ENCODE results near the gene NECAB3.

NECAB3 gene

DNA sequence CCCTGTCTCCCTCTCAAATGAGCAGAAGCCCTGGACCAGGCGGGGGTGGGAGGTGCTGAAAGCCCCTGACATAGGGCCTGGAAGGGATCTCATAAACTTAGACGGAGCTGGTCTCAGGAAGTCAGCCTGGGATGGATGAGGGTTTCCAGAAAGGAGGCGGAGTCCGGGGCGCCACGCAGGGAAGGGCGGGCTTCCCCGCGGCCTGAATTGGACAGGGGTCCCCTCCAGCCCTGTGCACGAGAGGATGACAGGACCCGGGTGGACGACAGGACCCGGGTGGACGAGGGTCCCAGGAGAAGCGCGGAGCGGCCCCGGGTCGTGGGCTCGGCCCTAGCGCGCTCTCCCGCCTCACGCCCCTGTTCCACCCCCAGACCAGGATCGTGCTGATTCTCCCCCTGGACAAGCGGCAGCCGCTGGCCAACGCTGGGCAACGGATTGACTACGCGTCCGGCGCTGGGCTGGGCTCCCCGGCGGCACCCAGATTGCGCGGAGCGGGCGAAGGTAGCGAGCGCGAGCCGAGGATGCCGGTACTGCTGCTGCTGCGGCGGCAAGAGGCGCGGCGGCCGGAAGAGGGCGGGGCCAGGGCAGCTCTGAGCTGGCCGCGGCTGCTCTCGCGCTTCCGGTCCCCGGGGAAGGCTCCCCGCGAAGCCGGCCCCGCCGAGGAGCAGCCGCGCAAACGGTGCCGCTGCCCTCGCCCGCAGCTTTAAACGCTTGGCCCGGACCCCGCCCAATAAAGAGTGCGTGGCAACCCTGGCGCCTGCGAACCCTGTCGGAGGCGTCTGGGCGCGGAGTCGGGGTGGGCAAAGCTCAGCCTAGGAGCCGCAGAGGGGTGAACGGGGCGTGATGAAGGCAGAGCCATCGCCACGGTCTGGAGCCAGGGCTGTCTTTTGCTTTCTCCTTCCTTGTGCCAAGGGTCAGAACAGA, 10.8 kb downstream of the NECAB3 start:
- peak overlapping the region; percentile 74 for H3K4me3 ChIP-seq (replicated peaks; ENCODE audit: insufficient read depth, low read length)
- DNase-seq (ENCODE audit: low read depth in 1 of 2, low spot score in 1 of 2) = peak; percentile 70 to 79
- TF ChIP-seq, protein P1, sequence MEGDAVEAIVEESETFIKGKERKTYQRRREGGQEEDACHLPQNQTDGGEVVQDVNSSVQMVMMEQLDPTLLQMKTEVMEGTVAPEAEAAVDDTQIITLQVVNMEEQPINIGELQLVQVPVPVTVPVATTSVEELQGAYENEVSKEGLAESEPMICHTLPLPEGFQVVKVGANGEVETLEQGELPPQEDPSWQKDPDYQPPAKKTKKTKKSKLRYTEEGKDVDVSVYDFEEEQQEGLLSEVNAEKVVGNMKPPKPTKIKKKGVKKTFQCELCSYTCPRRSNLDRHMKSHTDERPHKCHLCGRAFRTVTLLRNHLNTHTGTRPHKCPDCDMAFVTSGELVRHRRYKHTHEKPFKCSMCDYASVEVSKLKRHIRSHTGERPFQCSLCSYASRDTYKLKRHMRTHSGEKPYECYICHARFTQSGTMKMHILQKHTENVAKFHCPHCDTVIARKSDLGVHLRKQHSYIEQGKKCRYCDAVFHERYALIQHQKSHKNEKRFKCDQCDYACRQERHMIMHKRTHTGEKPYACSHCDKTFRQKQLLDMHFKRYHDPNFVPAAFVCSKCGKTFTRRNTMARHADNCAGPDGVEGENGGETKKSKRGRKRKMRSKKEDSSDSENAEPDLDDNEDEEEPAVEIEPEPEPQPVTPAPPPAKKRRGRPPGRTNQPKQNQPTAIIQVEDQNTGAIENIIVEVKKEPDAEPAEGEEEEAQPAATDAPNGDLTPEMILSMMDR (IDR thresholded peaks at IDR 0.05; ENCODE audit: insufficient read depth, low read length) = no peak
- TF ChIP-seq POLR2AphosphoS5 (IDR thresholded peaks at IDR 0.05; ENCODE audit: low read depth) = peak; percentile 46; the same call in 1 of the 2 replicates
- no peak for TF ChIP-seq SPI1 (IDR thresholded peaks at IDR 0.05; ENCODE audit: borderline replicate concordance, low read depth)
- TF ChIP-seq, protein P2, sequence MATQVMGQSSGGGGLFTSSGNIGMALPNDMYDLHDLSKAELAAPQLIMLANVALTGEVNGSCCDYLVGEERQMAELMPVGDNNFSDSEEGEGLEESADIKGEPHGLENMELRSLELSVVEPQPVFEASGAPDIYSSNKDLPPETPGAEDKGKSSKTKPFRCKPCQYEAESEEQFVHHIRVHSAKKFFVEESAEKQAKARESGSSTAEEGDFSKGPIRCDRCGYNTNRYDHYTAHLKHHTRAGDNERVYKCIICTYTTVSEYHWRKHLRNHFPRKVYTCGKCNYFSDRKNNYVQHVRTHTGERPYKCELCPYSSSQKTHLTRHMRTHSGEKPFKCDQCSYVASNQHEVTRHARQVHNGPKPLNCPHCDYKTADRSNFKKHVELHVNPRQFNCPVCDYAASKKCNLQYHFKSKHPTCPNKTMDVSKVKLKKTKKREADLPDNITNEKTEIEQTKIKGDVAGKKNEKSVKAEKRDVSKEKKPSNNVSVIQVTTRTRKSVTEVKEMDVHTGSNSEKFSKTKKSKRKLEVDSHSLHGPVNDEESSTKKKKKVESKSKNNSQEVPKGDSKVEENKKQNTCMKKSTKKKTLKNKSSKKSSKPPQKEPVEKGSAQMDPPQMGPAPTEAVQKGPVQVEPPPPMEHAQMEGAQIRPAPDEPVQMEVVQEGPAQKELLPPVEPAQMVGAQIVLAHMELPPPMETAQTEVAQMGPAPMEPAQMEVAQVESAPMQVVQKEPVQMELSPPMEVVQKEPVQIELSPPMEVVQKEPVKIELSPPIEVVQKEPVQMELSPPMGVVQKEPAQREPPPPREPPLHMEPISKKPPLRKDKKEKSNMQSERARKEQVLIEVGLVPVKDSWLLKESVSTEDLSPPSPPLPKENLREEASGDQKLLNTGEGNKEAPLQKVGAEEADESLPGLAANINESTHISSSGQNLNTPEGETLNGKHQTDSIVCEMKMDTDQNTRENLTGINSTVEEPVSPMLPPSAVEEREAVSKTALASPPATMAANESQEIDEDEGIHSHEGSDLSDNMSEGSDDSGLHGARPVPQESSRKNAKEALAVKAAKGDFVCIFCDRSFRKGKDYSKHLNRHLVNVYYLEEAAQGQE (IDR thresholded peaks at IDR 0.05; ENCODE audit: insufficient replicate concordance, low read depth) = no peak
- peak; percentile 86 for TF ChIP-seq GABPA (IDR thresholded peaks at IDR 0.05; ENCODE audit: low read depth)
- no peaks in the 10 kb centered on the region for H3K27me3 ChIP-seq (ENCODE audit: insufficient read depth, poor library complexity, severe bottlenecking)
- H3K27ac ChIP-seq (replicated peaks) = peak overlapping the region; percentile 75

DNA sequence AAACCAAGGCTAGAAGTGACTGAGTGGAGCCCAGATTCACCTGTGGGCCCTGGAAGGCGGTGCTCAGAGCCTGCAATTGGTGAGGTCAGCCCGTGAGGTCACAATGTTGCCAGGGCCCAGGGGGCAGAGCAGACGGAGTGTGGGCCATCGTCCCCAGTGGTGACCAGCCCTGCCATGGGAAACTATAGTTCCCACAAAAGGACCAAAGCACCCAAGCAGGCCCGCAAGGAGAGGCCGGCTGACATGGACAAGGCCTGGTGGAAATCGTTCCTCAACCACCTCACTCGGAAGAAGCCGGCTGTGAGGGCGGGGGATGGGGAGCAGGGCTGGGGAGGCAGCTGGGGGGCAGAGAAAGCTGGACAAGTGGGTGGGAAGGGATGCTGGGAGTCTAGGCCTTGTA, 12.1 kb downstream of the NECAB3 start, which contains the start of gene C20orf144:
C20orf144 (plus strand) TSS at position 156 of the 400 bp plus-strand sequence; CDS start at position 175, 19 bp downstream.
- no peak for TF ChIP-seq POLR2AphosphoS5 (IDR thresholded peaks at IDR 0.05; ENCODE audit: low read depth)
- DNase-seq (ENCODE audit: low read depth in 1 of 2, low spot score in 1 of 2) = no peak
- peak within 1 kb of the TSS; percentile 74 for H3K4me3 ChIP-seq (replicated peaks; ENCODE audit: insufficient read depth, low read length)
- no peaks in the 10 kb centered on the region for H3K27me3 ChIP-seq (ENCODE audit: insufficient read depth, poor library complexity, severe bottlenecking)
- H3K27ac ChIP-seq (replicated peaks) = no peak within 1 kb of the TSS

DNA sequence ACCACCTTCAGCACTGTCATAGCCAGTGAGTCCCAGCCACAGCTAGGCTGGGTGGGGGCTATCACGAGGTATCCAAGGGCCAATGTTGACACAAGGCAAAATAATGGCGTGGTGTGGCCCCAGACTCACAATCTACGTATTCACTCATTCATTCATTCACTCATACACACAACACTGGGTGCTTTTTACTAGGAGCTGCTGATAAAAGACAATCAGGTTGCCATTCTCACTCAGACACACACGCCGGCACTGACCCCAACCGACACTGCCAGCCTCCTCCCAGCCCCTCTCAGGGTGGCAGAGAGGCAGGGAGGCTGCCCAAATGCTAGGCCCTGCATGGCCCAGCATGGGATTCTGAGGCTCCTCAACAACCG, 13.6 kb downstream of the NECAB3 start:
- no peak overlapping the region for H3K27ac ChIP-seq (replicated peaks)
- DNase-seq (ENCODE audit: low read depth in 1 of 2, low spot score in 1 of 2) = no peak

More for the DNA sequence above, 13.6 kb downstream of the NECAB3 start:
- TF ChIP-seq, protein P1 (IDR thresholded peaks at IDR 0.05; ENCODE audit: insufficient read depth, low read length) = no peak
- TF ChIP-seq SPI1 (IDR thresholded peaks at IDR 0.05; ENCODE audit: borderline replicate concordance, low read depth) (no peak), POLR2AphosphoS5 (IDR thresholded peaks at IDR 0.05; ENCODE audit: low read depth) (no peak), GABPA (IDR thresholded peaks at IDR 0.05; ENCODE audit: low read depth) (no peak)
- TF ChIP-seq, protein P2 (IDR thresholded peaks at IDR 0.05; ENCODE audit: insufficient replicate concordance, low read depth) = no peak
- Histone ChIP-seq H3K27me3 (ENCODE audit: insufficient read depth, poor library complexity, severe bottlenecking) (no peaks in the 10 kb centered on the region), H3K4me3 (replicated peaks; ENCODE audit: insufficient read depth, low read length) (no peak overlapping the region)

Data from HL-60 (cell line).